NT2/D1 (cell line): ENCODE measurements around the gene ELAVL3.

Experiments
- SUZ12 ChIP-seq: IDR thresholded peaks from 2 replicates; pipeline ENCODE4 v1.6.1; 2011; ENCODE audit not compliant: insufficient read length, insufficient read depth; ENCODE audit errors: extremely low read depth
- ZNF274 ChIP-seq: IDR thresholded peaks from 2 replicates; pipeline ENCODE4 v1.6.1; 2011; ENCODE audit warnings: mild to moderate bottlenecking, low read depth, low read length

DNA sequence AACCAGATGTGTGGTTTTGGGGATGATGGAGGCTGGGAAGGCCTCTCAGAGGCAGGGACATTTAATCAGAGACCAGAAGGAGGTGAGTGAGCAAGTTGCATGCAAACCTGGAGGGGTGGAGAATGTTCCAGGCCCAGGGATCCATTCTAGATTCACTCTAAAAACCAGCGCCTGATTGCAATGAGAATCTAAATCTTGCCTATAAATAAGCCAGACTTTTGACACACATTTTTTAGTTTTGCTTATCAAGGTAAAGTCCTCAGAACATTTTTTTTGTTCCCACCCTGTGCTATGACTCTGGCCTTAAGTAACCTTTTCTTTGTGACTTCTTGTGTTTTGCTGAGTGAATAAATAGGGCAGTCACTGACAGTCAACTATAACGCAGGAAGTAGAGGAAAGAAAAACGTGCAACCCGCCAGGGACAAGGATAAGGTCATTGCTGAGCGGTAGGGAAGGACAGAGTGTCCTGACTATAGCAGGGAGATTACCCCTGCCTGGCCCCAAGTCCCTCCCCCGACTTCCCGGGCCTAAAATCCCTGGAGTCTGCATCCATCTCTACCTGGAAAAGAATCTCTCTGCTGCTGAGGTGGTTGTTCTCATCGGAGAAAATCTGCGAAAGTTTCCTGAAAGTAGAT is 76.1 kb downstream of the ELAVL3 start:
- TF ChIP-seq ZNF274 (no peak), SUZ12 (no peak)
